Coronary artery (tissue), 2 donors: ENCODE data around the gene NUPR1.
"Not testable (repeated sequence)": the region's sequence is repeated elsewhere in the genome, so short reads cannot be mapped to it uniquely, and the experiment has no call there.

Experiments used
- DNase-seq: peaks from one replicate; pipeline ENCODE4 v3.0.0-alpha.2; 2017; ENCODE audit warnings: low spot score
- H3K27ac ChIP-seq, 2 donors: fragments of 200-600 bp; sonication (generic); one replicate each; pipeline ENCODE4 v1.5.1; 2016 to 2019
- H3K4me3 ChIP-seq: fragments of 200-600 bp; sonication (generic); 2 replicates; pipeline ENCODE4 v1.5.1; 2016; ENCODE audit warnings: mild to moderate bottlenecking, moderate library complexity
- TF ChIP-seq, protein P1 (sequence below): fragments of 200-600 bp; sonication (generic); IDR thresholded peaks from one replicate; pipeline ENCODE4 v1.5.1; 2019; ENCODE audit warnings: antibody characterized with exemption

The NUPR1 gene

DNA sequence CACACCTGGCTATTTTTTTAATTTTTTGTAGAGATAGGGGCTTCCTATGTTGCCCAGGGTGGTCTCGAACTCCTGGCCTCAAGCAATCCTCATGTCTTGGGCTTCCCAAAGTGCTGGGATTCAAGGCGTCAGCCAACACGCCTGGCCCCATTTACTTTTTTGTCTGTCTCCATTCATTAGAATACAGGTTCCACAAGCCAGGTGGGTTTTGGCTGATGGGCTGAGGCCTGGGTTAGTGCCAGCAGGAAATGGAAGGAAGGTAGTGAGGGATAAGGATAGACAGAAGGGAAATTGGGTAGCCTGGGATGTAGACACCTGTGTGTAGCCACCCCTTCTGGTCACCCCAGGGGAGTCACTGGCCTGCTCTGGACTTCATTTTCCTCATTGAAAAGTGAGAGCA lies 27.7 kb downstream of the NUPR1 start:
- TF ChIP-seq, protein P1, sequence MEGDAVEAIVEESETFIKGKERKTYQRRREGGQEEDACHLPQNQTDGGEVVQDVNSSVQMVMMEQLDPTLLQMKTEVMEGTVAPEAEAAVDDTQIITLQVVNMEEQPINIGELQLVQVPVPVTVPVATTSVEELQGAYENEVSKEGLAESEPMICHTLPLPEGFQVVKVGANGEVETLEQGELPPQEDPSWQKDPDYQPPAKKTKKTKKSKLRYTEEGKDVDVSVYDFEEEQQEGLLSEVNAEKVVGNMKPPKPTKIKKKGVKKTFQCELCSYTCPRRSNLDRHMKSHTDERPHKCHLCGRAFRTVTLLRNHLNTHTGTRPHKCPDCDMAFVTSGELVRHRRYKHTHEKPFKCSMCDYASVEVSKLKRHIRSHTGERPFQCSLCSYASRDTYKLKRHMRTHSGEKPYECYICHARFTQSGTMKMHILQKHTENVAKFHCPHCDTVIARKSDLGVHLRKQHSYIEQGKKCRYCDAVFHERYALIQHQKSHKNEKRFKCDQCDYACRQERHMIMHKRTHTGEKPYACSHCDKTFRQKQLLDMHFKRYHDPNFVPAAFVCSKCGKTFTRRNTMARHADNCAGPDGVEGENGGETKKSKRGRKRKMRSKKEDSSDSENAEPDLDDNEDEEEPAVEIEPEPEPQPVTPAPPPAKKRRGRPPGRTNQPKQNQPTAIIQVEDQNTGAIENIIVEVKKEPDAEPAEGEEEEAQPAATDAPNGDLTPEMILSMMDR: no peak
- DNase-seq: no peak
- Histone ChIP-seq H3K4me3 (no peak overlapping the region), H3K27ac (no peak overlapping the region)

GRCh38 chr16:28505489-28506137 lies 33.2 kb downstream of the NUPR1 start:
- DNase-seq: no peak
- TF ChIP-seq, protein P1: no peak
- Histone ChIP-seq H3K4me3 (no peak overlapping the region), H3K27ac (no peak overlapping the region)

DNA sequence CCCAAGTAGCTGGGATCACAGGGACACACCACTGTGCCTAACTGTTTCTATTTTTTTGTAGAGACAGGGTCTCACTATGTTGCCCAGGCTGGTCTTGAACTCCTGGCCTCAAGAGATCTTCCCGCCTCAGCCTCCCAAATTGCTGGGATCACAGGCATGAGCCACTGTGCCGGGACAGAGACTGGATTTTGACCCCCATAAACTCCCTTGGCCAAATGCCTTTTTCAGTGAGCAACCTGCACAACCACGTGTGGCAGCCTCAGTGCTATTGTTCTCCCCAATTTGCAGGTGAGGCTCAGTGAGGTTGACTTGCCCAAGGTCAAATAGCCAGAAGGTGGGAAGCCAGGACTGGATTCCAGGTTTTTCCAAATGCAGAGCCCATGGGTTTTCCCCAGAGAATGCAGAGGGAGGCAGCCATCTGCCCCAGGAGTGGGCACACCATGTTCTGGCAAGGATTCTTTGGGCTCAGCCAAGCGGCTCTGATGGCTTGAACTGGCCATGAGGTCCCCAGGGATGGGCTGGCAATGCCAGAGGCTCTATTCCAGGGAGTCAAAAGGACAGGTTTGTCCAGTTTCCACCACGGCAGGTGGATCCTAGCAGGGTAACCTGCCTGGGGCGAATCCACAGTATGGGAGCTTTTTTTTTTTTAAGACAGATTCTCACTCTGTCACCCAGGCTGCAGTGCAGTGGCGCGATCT lies 33.9 kb downstream of the NUPR1 start:
- Histone ChIP-seq H3K27ac (no peak overlapping the region), H3K4me3 (no peak overlapping the region)
- DNase-seq: no peak
- TF ChIP-seq, protein P1: no peak

GRCh38 chr16:28503470-28504259 lies 35.1 kb downstream of the NUPR1 start:
- TF ChIP-seq, protein P1: no peak
- no peak for DNase-seq
- H3K4me3 ChIP-seq: no peak overlapping the region
- H3K27ac ChIP-seq: no peak overlapping the region

- TF ChIP-seq, protein P1: no peak
- no peak overlapping the region for H3K4me3 ChIP-seq
Measured at GRCh38 chr16:28502290-28502689, 36.5 kb downstream of the NUPR1 start.

GRCh38 chr16:28501258-28502232 lies 37.2 kb downstream of the NUPR1 start:
- H3K27ac ChIP-seq: no peak overlapping the region
- no peak overlapping the region for H3K4me3 ChIP-seq
- TF ChIP-seq, protein P1: no peak
- DNase-seq: no peak

More at GRCh38 chr16:28502290-28502689, 36.5 kb downstream of the NUPR1 start:
- no peak for DNase-seq
- no peak overlapping the region for H3K27ac ChIP-seq

GRCh38 chr16:28500476-28501180 lies 38.1 kb downstream of the NUPR1 start:
- not testable (repeated sequence) for H3K27ac ChIP-seq, H3K4me3 ChIP-seq, DNase-seq
